HepG2 (cell line): ENCODE results near the gene HCFC1R1.
A peak's percentile ranks its signal among the peaks of the same experiment; 100 is the strongest.

ENCODE experiments used
- ELF1 ChIP-seq: sonication (generic); formaldehyde crosslinking; IDR thresholded peaks from 2 replicates; pipeline ENCODE4 v1.4.0; 2020; ENCODE audit warnings: missing genetic modification reagents
- IKZF4 ChIP-seq: sonication (generic); formaldehyde crosslinking; IDR thresholded peaks from 2 replicates; pipeline ENCODE4 v1.5.1; 2020; ENCODE audit warnings: borderline replicate concordance, mild to moderate bottlenecking, low read depth, missing genetic modification reagents; ENCODE audit errors: not compliant biosample characterization
- PHF20 ChIP-seq: sonication (generic); formaldehyde crosslinking; IDR thresholded peaks from 2 replicates; pipeline ENCODE4 v1.5.0; 2020; ENCODE audit warnings: mild to moderate bottlenecking, missing genetic modification reagents
- ZFP1 ChIP-seq: IDR thresholded peaks from 2 replicates; pipeline ENCODE4 v1.6.1; 2016
- ZNF101 ChIP-seq: sonication (generic); formaldehyde crosslinking; IDR thresholded peaks from 2 replicates; pipeline ENCODE4 v1.4.0; 2020; ENCODE audit warnings: mild to moderate bottlenecking, low read depth, missing genetic modification reagents, borderline replicate concordance
- ZNF263 ChIP-seq: sonication (generic); formaldehyde crosslinking; IDR thresholded peaks from 2 replicates; pipeline ENCODE4 v1.4.0; 2020; ENCODE audit warnings: missing genetic modification reagents

DNA sequence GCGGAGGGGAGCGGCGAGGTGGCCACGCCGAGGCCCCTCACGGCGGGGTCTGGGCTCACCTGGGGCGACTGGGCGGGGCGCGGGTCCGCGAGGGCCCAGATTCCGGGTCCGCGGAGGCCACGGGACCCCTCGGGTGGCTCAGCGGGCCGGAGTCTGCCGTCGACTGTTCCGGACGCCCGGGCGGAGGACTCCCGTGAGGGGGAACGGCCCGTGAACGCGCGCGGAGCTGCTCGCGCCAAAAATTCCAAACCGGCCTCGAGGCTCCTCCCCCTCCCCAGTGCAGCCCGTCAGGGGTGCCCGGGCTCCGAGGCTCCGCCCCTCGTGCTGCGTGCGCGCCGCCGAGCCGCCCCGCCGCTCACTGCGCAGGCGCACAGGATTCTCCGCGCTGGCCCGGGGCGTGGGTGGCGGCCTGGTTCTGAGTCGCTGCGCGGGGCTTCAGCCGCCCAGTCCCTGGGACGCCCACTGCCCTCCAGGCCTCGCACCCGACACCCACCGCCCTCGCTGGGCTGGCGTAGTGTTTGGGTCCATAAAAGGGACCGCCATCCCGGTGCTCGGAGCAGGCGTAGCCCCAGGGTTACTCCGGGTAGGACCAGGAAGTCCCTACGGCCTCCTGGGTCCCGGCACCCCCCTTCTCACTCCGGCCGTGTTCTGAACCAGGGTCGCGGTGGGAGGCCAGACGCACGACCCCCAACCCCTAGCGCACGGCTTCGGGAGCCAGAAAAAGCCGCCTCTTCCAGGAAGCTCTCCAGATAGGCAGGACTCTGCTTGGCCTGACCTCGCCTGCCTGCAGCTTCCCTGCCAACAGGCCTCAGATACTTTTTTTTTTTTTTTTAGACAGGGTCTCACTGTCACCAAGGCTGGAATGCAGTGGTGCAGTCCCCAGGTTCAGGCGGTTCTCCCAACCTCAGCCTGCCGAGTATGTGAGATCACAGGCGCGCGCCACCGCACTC is 43.2 kb downstream of the HCFC1R1 start, which contains the start of gene PKMYT1:
- TF ChIP-seq ZNF101 (CRISPR knock-in tag) (no peak), ELF1 (CRISPR knock-in tag) (peak; percentile 68), PHF20 (CRISPR knock-in tag) (peak; percentile 61), ZNF263 (CRISPR knock-in tag) (peak; percentile 67; the same call in 1 of the 2 replicates), ZFP1 (CRISPR knock-in tag) (no peak), IKZF4 (CRISPR knock-in tag) (peak; percentile 67)
